GM06990 (cell line): ENCODE measurements around the gene TANC1.

ENCODE experiments used
- DNase-seq: peaks from one replicate; pipeline ENCODE4 v3.0.0-alpha.2; 2011; ENCODE audit not compliant: insufficient read length; ENCODE audit errors: extremely low read depth
- H3K27me3 ChIP-seq: replicated peaks from 2 replicates; pipeline ENCODE4 v1.6.0; 2011; ENCODE audit warnings: low read length; ENCODE audit not compliant: control insufficient read depth, insufficient read depth
- H3K36me3 ChIP-seq: 2 replicates; pipeline ENCODE4 v1.5.1; 2011; ENCODE audit warnings: low read length; ENCODE audit not compliant: control insufficient read depth, insufficient read depth
- H3K4me3 ChIP-seq: replicated peaks from 2 replicates; pipeline ENCODE4 v1.5.1; 2011; ENCODE audit warnings: low read depth, mild to moderate bottlenecking, control low read depth, low read length
- TF ChIP-seq, protein P1 (sequence below): IDR thresholded peaks from 2 replicates; pipeline ENCODE4 v1.5.1; 2011; ENCODE audit warnings: low read length, control low read depth, mild to moderate bottlenecking, inconsistent platforms; ENCODE audit not compliant: insufficient read depth, poor library complexity, severe bottlenecking

TANC1 gene

GRCh38 chr2:159202568-159203071 lies 234.2 kb downstream of the TANC1 start:
- Histone ChIP-seq H3K36me3 (peaks cover 3% of the 10 kb centered on the region), H3K27me3 (no peaks in the 10 kb centered on the region), H3K4me3 (no peak overlapping the region)
- no peak for DNase-seq
- TF ChIP-seq, protein P1, sequence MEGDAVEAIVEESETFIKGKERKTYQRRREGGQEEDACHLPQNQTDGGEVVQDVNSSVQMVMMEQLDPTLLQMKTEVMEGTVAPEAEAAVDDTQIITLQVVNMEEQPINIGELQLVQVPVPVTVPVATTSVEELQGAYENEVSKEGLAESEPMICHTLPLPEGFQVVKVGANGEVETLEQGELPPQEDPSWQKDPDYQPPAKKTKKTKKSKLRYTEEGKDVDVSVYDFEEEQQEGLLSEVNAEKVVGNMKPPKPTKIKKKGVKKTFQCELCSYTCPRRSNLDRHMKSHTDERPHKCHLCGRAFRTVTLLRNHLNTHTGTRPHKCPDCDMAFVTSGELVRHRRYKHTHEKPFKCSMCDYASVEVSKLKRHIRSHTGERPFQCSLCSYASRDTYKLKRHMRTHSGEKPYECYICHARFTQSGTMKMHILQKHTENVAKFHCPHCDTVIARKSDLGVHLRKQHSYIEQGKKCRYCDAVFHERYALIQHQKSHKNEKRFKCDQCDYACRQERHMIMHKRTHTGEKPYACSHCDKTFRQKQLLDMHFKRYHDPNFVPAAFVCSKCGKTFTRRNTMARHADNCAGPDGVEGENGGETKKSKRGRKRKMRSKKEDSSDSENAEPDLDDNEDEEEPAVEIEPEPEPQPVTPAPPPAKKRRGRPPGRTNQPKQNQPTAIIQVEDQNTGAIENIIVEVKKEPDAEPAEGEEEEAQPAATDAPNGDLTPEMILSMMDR: no peak

DNA sequence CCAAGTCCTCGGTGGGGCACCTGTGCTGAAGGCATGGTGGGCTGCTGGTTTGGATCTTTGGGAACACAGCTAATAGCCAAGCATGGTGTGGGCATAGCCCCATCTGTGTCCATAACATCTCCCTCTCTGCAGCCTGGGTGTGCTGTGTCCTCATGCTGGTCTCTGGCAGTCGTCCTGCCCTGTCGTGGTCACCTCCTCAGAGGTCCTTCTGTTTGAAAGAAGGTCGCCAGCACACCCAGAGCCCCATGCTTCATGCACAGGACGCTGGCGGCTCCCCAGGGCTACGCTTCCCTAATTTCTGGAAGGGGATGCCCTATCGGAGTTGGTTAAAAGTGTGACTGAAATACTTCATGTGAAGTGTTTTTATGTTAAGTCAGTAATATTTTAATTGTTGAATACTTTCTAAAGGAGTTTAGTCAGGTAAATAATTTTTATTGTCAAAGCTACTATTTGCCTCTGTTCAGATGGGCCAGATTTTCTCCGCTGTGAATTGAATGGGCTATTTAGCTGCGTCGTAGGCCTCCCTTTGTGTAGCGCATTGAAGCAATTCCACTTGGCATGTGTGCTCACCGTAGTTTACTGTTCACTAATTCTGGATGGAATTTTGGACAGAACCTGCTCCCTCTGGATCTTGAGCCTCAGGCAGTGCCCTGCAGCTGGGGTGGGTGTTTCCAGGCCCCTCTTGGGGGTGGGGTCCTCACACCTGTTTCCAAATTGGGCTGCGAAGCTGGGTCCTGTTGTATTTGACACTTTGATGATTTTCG lies 236.1 kb downstream of the TANC1 start:
- H3K27me3 ChIP-seq: no peaks in the 10 kb centered on the region
- H3K36me3 ChIP-seq: peaks cover 3% of the 10 kb centered on the region
- TF ChIP-seq, protein P1: no peak

DNA sequence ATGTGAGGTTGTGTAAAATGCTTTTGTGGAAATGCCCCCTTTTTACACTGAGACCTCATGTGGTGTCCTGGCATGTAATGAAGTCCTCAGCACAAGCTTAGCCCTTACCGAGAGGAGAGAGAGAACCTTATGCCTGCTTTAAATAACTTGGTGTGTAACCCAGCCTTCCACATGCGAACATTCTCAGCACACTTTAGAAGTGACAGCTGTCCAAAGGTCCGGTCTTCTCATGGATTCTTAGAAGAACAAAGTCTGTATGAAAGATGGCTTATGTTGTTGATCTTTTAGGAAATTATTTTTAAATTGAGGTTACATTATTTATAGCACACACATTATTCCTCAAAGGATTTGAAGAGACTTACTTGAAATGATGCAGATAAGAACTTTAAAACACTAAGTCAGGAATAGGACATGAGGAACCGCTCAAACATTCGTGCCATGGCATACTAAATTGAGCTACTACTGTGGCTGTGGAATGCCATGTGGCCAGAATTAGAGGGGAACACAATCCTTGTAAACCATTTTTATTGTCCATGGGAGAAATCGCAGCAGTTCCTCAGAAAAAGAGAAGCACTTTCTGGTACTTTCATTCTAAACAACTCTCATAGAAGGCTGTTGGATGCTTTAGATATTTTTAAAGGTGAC lies 238.4 kb downstream of the TANC1 start:
- H3K27me3 ChIP-seq: no peaks in the 10 kb centered on the region
- DNase-seq: no peak
- TF ChIP-seq, protein P1: no peak
- H3K36me3 ChIP-seq: peaks cover 2% of the 10 kb centered on the region
- H3K4me3 ChIP-seq: no peak overlapping the region

More for the DNA sequence above, 236.1 kb downstream of the TANC1 start:
- DNase-seq: no peak
- H3K4me3 ChIP-seq: no peak overlapping the region

DNA sequence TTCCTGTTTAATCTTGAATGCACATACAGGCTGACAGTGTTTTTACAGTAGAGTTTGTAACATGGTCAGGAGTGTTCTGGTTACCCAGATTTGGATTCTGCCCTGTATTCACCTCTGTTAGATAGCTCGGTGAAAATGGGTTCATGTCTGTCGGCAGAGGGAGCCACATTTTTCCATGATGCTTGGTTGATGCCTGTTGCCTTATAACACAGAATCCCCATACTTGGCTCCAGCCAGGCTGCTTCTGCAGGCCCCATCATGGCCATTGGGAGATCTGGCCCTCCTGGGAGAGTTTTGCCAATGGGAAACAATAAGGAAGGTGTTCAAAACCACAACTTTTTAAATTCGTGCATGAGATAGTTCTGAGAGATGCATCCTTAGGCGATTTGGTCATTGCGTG lies 240.0 kb downstream of the TANC1 start:
- Histone ChIP-seq H3K4me3 (no peak overlapping the region), H3K27me3 (no peaks in the 10 kb centered on the region), H3K36me3 (peaks cover 2% of the 10 kb centered on the region)
- TF ChIP-seq, protein P1: no peak
- no peak for DNase-seq

GRCh38 chr2:159209341-159210306 lies 241.2 kb downstream of the TANC1 start:
- Histone ChIP-seq H3K36me3 (peaks cover 6% of the 10 kb centered on the region), H3K4me3 (no peak overlapping the region), H3K27me3 (no peaks in the 10 kb centered on the region)
- DNase-seq: peak; percentile 32
- TF ChIP-seq, protein P1: no peak
